Brain microvascular endothelial cell (primary cell): Measurements from ENCODE around the gene THSD7B.

Experiments
- DNase-seq: peaks from one replicate; pipeline ENCODE4 v3.0.0-alpha.2; 2020
- H3K27ac ChIP-seq: fragments of 250-450 bp; sonication (Bioruptor Pico); 2 replicates; pipeline ENCODE4 v1.5.1; 2020; ENCODE audit warnings: mild to moderate bottlenecking, moderate library complexity
- H3K27me3 ChIP-seq: fragments of 250-450 bp; sonication (Bioruptor Pico); replicated peaks from 2 replicates; pipeline ENCODE4 v1.5.1; 2020; ENCODE audit warnings: mild to moderate bottlenecking
- H3K36me3 ChIP-seq: fragments of 250-450 bp; sonication (Bioruptor Pico); replicated peaks from 2 replicates; pipeline ENCODE4 v1.5.1; 2020; ENCODE audit warnings: mild to moderate bottlenecking
- H3K4me3 ChIP-seq: 2 replicates; pipeline ENCODE4 v1.5.1; 2011; ENCODE audit warnings: low read depth, mild to moderate bottlenecking, control low read depth, low read length, moderate library complexity
- CTCF ChIP-seq: IDR thresholded peaks from 2 replicates; pipeline ENCODE4 v1.5.1; 2011; ENCODE audit warnings: low read depth, mild to moderate bottlenecking, moderate library complexity, low read length, control low read depth, inconsistent platforms; ENCODE audit errors: missing control alignments
- in situ Hi-C: cut with HindIII; loops from 2 replicates; pipeline ENCODE4 v1.10.0; 2017; ENCODE audit warnings: low sequenced_read_pairs, low pct_ligation_motif_present

Gene THSD7B

DNA sequence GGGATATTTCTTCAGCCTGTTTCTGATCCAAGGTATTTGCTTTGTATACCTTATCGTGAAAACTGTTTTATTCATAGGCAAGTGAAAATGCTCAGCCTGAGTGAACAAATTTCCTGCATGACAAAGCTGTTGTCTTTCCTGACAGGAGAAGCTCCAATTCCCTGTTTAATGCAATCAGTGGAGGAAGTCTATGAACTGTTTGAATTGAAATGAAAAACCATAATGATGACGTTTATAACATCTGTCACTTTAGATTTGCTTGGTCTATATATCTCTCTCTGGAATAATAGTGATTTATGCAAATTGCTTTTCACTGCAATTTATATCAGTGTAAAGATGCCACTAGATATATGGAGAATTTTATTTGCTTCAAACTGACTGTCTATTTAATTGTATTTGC lies 959.6 kb downstream of the THSD7B start:
- TF ChIP-seq CTCF: no peak
- in situ Hi-C loops: no loop called here
- no peaks in the 10 kb centered on the region for H3K27me3 ChIP-seq
- no peak for DNase-seq
- no peak overlapping the region for H3K27ac ChIP-seq
- no peaks in the 10 kb centered on the region for H3K36me3 ChIP-seq
- no peak overlapping the region for H3K4me3 ChIP-seq
